Psoas muscle (tissue), 8 donors: ENCODE data around the gene OR51B6. TPM values are rescaled to one million over a fixed set of nuclear protein-coding genes. Genes with fewer than 3 reads are reported as not detected.

Experiments used
- ATAC-seq, 4 donors: fragments of 200-7000 bp; cut with Tn5 transposase; one replicate each; pipeline ENCODE4 v1.9.1; 2020; ENCODE audit warnings: moderate library complexity in 3 of 4, mild to moderate bottlenecking in 2 of 4
- DNase-seq, 2 donors: peaks; one replicate each; pipeline ENCODE4 v3.0.0-alpha.2; 2020
- H3K27ac ChIP-seq: fragments of 200-600 bp; one replicate; pipeline ENCODE4 v1.8.0; 2022
- H3K27me3 ChIP-seq, 3 donors: fragments of 200-600 bp in 1 of 3; one replicate each; pipeline versions ENCODE4 v1.6.1 to v1.8.0; 2013 to 2022; ENCODE audit warnings: low read length in 2 of 3, mild to moderate bottlenecking in 2 of 3, moderate library complexity in 1 of 3; ENCODE audit not compliant: insufficient read depth in 3 of 3
- H3K36me3 ChIP-seq, 2 donors: fragments of 200-600 bp in 1 of 2; one replicate each; pipeline versions ENCODE4 v1.6.1 to v1.8.0; 2013 to 2022; ENCODE audit warnings: low read depth in 1 of 2, mild to moderate bottlenecking in 1 of 2, moderate library complexity in 1 of 2; ENCODE audit not compliant: insufficient read depth in 1 of 2
- H3K4me1 ChIP-seq: fragments of 200-600 bp; one replicate; pipeline ENCODE4 v1.8.0; 2022
- H3K4me3 ChIP-seq: fragments of 200-600 bp; one replicate; pipeline ENCODE4 v1.8.0; 2022; ENCODE audit warnings: mild to moderate bottlenecking
- H3K9me3 ChIP-seq: fragments of 200-600 bp; one replicate; pipeline ENCODE4 v1.8.0; 2022
- WGBS, 3 donors: extraction: QIAGEN DNeasy Blood & Tissue Kit; methylation state at CpG; one replicate each; pipeline versions ENCODE4 v1.1.6 to v1.1.7; 2013; 5-methylcytosine and 5-hydroxymethylcytosine counted together
- intact Hi-C, 2 donors: fragments of 100-400 bp; cut with DNase I; formaldehyde crosslinking; loops; one replicate each; pipeline versions ENCODE4 v1.11.0 to v1.14.2; 2022
- polyA plus RNA-seq, 3 donors: library from polyadenylated mRNA; stranded (reverse); fragments of 200-250 nt; gene quantifications; one replicate each; pipeline ENCODE4 v1.2.3, GENCODE V29; 2013
- total RNA-seq, 4 donors: library from RNA; stranded (reverse); fragmentation: NEBNext Ultra II Directional in 2 of 4; extraction: Animal tissue kit (Norgen Biotek cat#: 25700) in 2 of 4; gene quantifications; one replicate each; pipeline versions ENCODE4 v1.2.1 to v1.2.4, GENCODE V29; 2021 to 2023
- TF ChIP-seq, protein P1 (sequence below): fragments of 200-600 bp; IDR thresholded peaks from one replicate; pipeline ENCODE4 v1.8.0; 2022; ENCODE audit warnings: antibody characterized with exemption
- donor health status: healthy with polysubstance abuse.
- donor health status: DM: no; HTN: no; CAD: no; lungs with moderate emphysema.
- donor health status: Bipolar disorder and iron deficiency.
- donor health status: healthy.
- donor health status: DM: yes; HTN: yes; CAD: no.
- donor health status: DM: no; HTN: no; CAD: no.
- donor health status: DM: no; HTN: no; CAD: no.
- donor health status: DM: yes; HTN: yes; CAD: no.

Gene OR51B6
- total and polyA plus RNA-seq, 7 donors: not detected

DNA sequence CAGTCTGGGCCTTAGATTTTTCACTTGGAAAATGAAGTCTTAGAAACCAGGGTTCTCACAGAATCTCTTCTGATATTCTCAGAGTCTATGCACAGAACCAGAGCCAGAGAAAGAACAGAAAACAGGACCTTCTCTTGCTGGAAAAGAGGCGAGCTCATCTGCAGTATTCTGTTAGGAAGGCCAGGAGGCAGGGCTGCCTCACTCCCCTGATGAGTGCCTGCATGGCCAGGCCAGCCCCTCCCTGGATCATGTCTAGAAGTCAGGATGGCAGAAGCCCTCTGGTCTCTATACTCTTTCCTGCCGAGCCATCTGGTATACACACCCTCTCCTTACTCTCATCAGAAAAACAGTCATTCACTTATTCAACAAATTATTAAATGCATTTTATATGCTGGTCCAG lies 33.0 kb downstream of the OR51B6 start:
- Histone ChIP-seq H3K4me1 (no peaks in the 10 kb centered on the region), H3K4me3 (no peak overlapping the region), H3K36me3 (no peaks in the 10 kb centered on the region), H3K27ac (no peak overlapping the region), H3K9me3 (no peaks in the 10 kb centered on the region), H3K27me3 (peaks cover 0 to 1% (median 0%) of the 10 kb centered on the region in 3 donors)
- no peak for ATAC-seq
- intact Hi-C loops: no loop called here
- WGBS, 3 donors: 66 to 67% (median 67%) methylated on average over 2 of the region's 2 CpGs
- TF ChIP-seq, protein P1, sequence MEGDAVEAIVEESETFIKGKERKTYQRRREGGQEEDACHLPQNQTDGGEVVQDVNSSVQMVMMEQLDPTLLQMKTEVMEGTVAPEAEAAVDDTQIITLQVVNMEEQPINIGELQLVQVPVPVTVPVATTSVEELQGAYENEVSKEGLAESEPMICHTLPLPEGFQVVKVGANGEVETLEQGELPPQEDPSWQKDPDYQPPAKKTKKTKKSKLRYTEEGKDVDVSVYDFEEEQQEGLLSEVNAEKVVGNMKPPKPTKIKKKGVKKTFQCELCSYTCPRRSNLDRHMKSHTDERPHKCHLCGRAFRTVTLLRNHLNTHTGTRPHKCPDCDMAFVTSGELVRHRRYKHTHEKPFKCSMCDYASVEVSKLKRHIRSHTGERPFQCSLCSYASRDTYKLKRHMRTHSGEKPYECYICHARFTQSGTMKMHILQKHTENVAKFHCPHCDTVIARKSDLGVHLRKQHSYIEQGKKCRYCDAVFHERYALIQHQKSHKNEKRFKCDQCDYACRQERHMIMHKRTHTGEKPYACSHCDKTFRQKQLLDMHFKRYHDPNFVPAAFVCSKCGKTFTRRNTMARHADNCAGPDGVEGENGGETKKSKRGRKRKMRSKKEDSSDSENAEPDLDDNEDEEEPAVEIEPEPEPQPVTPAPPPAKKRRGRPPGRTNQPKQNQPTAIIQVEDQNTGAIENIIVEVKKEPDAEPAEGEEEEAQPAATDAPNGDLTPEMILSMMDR: no peak
- DNase-seq: no peak

DNA sequence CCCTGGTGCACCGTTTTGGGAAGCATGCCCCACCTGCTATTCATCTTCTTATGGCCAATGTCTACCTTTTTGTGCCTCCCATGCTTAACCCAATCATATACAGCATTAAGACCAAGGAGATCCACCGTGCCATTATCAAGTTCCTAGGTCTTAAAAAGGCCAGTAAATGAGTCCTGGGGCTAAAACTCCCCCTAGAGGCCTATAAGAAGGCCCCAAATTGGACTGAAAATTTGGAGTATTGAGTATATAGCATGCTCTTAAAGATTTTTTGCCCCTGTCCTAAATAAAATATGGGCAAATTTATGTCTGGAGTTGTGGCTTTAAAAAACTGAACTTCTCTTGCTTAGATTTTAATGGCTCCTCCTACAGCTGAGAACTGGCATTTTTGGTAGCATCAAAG lies 38.9 kb downstream of the OR51B6 start:
- ATAC-seq (no peak), DNase-seq (no peak)
- H3K36me3 ChIP-seq: no peaks in the 10 kb centered on the region
- no peak overlapping the region for H3K27ac ChIP-seq
- intact Hi-C loops: no loop called here
- H3K27me3 ChIP-seq: no peaks in the 10 kb centered on the region
- no peak overlapping the region for H3K4me3 ChIP-seq
- WGBS, 3 donors: 58 to 73% (median 66%) methylated on average over 2 of the region's 2 CpGs
- no peaks in the 10 kb centered on the region for H3K9me3 ChIP-seq
- TF ChIP-seq, protein P1: no peak
- no peaks in the 10 kb centered on the region for H3K4me1 ChIP-seq

DNA sequence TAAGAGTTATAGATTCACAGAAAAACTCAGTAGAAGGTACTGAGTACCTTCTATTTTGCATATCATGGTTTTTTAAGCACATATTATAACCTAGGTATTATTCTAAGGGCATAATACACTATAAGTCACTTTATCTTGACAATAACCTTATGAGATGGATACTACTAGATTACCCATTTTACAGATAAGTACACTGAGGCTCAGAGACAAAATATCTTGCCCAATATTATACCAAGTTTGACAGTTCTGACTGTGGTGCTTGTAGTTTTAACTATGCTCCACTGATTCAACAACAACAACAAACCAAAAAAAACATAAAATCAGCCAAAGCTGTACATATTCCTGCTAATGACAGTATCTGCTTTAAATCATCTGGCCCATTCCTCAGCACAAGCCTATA lies 42.8 kb downstream of the OR51B6 start:
- H3K4me3 ChIP-seq: no peak overlapping the region
- intact Hi-C loops: no loop called here
- H3K27me3 ChIP-seq: no peaks in the 10 kb centered on the region
- no peak for DNase-seq
- no peaks in the 10 kb centered on the region for H3K4me1 ChIP-seq
- no peaks in the 10 kb centered on the region for H3K36me3 ChIP-seq
- TF ChIP-seq, protein P1: no peak
- no peaks in the 10 kb centered on the region for H3K9me3 ChIP-seq
- no peak overlapping the region for H3K27ac ChIP-seq
- ATAC-seq: no peak

DNA sequence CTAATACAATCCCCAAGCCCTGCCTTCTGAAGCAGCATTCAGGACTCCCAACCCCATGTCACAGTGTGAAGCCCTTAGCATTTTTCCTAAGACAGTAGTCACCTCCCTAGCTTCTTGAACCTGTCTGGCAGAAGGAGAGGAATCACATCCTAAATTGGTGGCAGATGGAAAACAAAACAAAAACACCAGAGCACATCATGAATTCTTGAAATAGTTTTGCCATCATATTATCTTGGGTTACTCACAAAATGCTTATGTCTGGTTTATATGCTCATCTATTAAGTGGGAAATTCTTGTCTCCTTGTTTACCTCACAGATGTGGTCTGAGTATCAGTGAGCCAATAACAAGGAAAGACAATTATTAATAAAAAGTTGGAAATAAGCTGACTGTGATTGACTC lies 47.6 kb downstream of the OR51B6 start:
- no peaks in the 10 kb centered on the region for H3K36me3 ChIP-seq
- H3K27me3 ChIP-seq: no peaks in the 10 kb centered on the region
- no peak for DNase-seq
- intact Hi-C loops: no loop called here
- no peaks in the 10 kb centered on the region for H3K9me3 ChIP-seq
- no peak for ATAC-seq
- TF ChIP-seq, protein P1: no peak
- no peak overlapping the region for H3K27ac ChIP-seq
- no peak overlapping the region for H3K4me3 ChIP-seq
- H3K4me1 ChIP-seq: no peaks in the 10 kb centered on the region

Other genes starting within 250 kb of the OR51B6 start
- gene OR52A5, start 213.2 kb upstream of the OR51B6 start, total RNA-seq: not detected
- not detected for gene OR52A5, start 213.2 kb upstream of the OR51B6 start, polyA plus RNA-seq
- gene OR52A1, start 196.8 kb upstream of the OR51B6 start, total RNA-seq: not detected
- not detected for gene OR52A1, start 196.8 kb upstream of the OR51B6 start, polyA plus RNA-seq
- not detected for gene OR51V1, start 150.8 kb upstream of the OR51B6 start, total RNA-seq
- not detected for gene OR51V1, start 150.8 kb upstream of the OR51B6 start, polyA plus RNA-seq
- gene HBB, start 124.4 kb upstream of the OR51B6 start, total RNA-seq: 1,000 to 10,000 TPM in 1 of 4 donors, 100 to 1,000 TPM in 1, 10 to 100 TPM in 2; 22.9 to 2,413 (median 247) TPM
- 10 to 100 TPM in 2 of 3 donors, 1 to 10 TPM in 1; 7.8 to 16.1 (median 11.3) TPM for gene HBB, start 124.4 kb upstream of the OR51B6 start, polyA plus RNA-seq
- 1 to 10 TPM in 2 of 4 donors, not detected in 2; 1.6 to 6.2 TPM for gene HBD, start 117.0 kb upstream of the OR51B6 start, total RNA-seq
- gene HBD, start 117.0 kb upstream of the OR51B6 start, polyA plus RNA-seq: under 1 TPM in 1 of 3 donors, not detected in 2; 0.17 TPM
- gene HBG1, start 101.7 kb upstream of the OR51B6 start, total RNA-seq: 1 to 10 TPM in 1 of 4 donors, not detected in 3; 1.3 TPM
- not detected for gene HBG1, start 101.7 kb upstream of the OR51B6 start, polyA plus RNA-seq
- 1 to 10 TPM in 1 of 4 donors, not detected in 3; 1.0 TPM for gene HBG2, start 96.7 kb upstream of the OR51B6 start, total RNA-seq
- gene HBG2, start 96.7 kb upstream of the OR51B6 start, polyA plus RNA-seq: not detected
- not detected for gene HBE1, start 81.6 kb upstream of the OR51B6 start, total RNA-seq
- gene HBE1, start 81.6 kb upstream of the OR51B6 start, polyA plus RNA-seq: not detected
- gene OR51B4, start 49.6 kb upstream of the OR51B6 start, total RNA-seq: not detected
- not detected for gene OR51B4, start 49.6 kb upstream of the OR51B6 start, polyA plus RNA-seq
- gene OR51B2, start 27.2 kb upstream of the OR51B6 start, total RNA-seq: not detected
- gene OR51B2, start 27.2 kb upstream of the OR51B6 start, polyA plus RNA-seq: not detected
- gene OR51B5, start 8.0 kb upstream of the OR51B6 start, total RNA-seq: not detected
- gene OR51B5, start 8.0 kb upstream of the OR51B6 start, polyA plus RNA-seq: not detected
- not detected for gene OR51M1, start 32.3 kb downstream of the OR51B6 start, total RNA-seq
- gene OR51M1, start 32.3 kb downstream of the OR51B6 start, polyA plus RNA-seq: not detected
- gene OR51Q1, start 70.6 kb downstream of the OR51B6 start, total RNA-seq: not detected
- not detected for gene OR51Q1, start 70.6 kb downstream of the OR51B6 start, polyA plus RNA-seq
- not detected for gene OR51I1, start 90.0 kb downstream of the OR51B6 start, total RNA-seq
- not detected for gene OR51I1, start 90.0 kb downstream of the OR51B6 start, polyA plus RNA-seq
- gene OR51I2, start 97.8 kb downstream of the OR51B6 start, total RNA-seq: not detected
- gene OR51I2, start 97.8 kb downstream of the OR51B6 start, polyA plus RNA-seq: not detected
- gene OR52D1, start 137.2 kb downstream of the OR51B6 start, total RNA-seq: not detected
- not detected for gene OR52D1, start 137.2 kb downstream of the OR51B6 start, polyA plus RNA-seq
- gene UBQLN3, start 158.4 kb downstream of the OR51B6 start, total RNA-seq: not detected
- gene UBQLN3, start 158.4 kb downstream of the OR51B6 start, polyA plus RNA-seq: not detected
- gene UBQLNL, start 165.2 kb downstream of the OR51B6 start, total RNA-seq: not detected
- under 1 TPM in 2 of 3 donors, not detected in 1; 0.01 to 0.04 TPM for gene UBQLNL, start 165.2 kb downstream of the OR51B6 start, polyA plus RNA-seq
- gene OR52H1, start 197.0 kb downstream of the OR51B6 start, total RNA-seq: not detected
- gene OR52H1, start 197.0 kb downstream of the OR51B6 start, polyA plus RNA-seq: not detected
- not detected for gene OR52B6, start 229.4 kb downstream of the OR51B6 start, total RNA-seq
- not detected for gene OR52B6, start 229.4 kb downstream of the OR51B6 start, polyA plus RNA-seq
- gene TRIM6, start 245.1 kb downstream of the OR51B6 start, total RNA-seq: under 1 TPM in 3 of 4 donors, not detected in 1; 0.44 to 0.78 (median 0.77) TPM
- gene TRIM6, start 245.1 kb downstream of the OR51B6 start, polyA plus RNA-seq: under 1 TPM; 0.26 to 0.36 (median 0.28) TPM